GM10266 (cell line): ENCODE results near the gene RFXANK.

ENCODE experiments used
- DNase-seq: peaks from one replicate; pipeline ENCODE4 v3.0.0; 2012; ENCODE audit errors: extremely low spot score
- CTCF ChIP-seq: IDR thresholded peaks from 2 replicates; pipeline ENCODE4 v1.5.1; 2012; ENCODE audit warnings: mild to moderate bottlenecking, low read depth; ENCODE audit not compliant: control insufficient read depth, insufficient read depth; ENCODE audit errors: missing control alignments

RFXANK gene

GRCh38 chr19:19202707-19203011, 10.6 kb downstream of the RFXANK start:
- no peak for TF ChIP-seq CTCF
- DNase-seq, result no peak

- DNase-seq, result peak; percentile 97
- TF ChIP-seq CTCF, result no peak
These were observed 11.2 kb downstream of the RFXANK start, which contains the start of gene NR2C2AP for GRCh38 chr19:19203012-19203856. Gene NR2C2AP (minus strand): TSS chr19:19203414. CDS start chr19:19203060, 354 bp downstream.

GRCh38 chr19:19204181-19204580, 12.1 kb downstream of the RFXANK start:
- TF ChIP-seq CTCF, result no peak
- DNase-seq, result no peak

GRCh38 chr19:19205416-19206410, 13.7 kb downstream of the RFXANK start:
- TF ChIP-seq CTCF, result no peak
- no peak for DNase-seq

GRCh38 chr19:19206938-19207337, 14.9 kb downstream of the RFXANK start:
- TF ChIP-seq CTCF, result no peak

GRCh38 chr19:19207637-19208572, 15.8 kb downstream of the RFXANK start:
- TF ChIP-seq CTCF, result no peak

More at GRCh38 chr19:19206938-19207337, 14.9 kb downstream of the RFXANK start:
- DNase-seq, result no peak

More at GRCh38 chr19:19207637-19208572, 15.8 kb downstream of the RFXANK start:
- DNase-seq, result no peak
